NOMO-1 (cell line): Measurements from ENCODE around the gene DCAF4.
"Not testable (repeated sequence)": the region's sequence is repeated elsewhere in the genome, so short reads cannot be mapped to it uniquely, and the experiment has no call there.

Source experiments
- DNase-seq, 2 experiments: peaks; one replicate each; lab custom pipeline; 2025; ENCODE audit not compliant: unreplicated experiment in 2 of 2; lab: John Stamatoyannopoulos, UW

DCAF4 gene

GRCh38 chr14:72929316-72930080 is 3.2 kb downstream of the DCAF4 start:
- no peak for DNase-seq

- DNase-seq = no peak
Observed at GRCh38 chr14:72932893-72933292, 6.6 kb downstream of the DCAF4 start.

- no peak for DNase-seq
Observed at GRCh38 chr14:72939630-72940029, 13.4 kb downstream of the DCAF4 start.

- no peak for DNase-seq
Observed at GRCh38 chr14:72941286-72941985, 15.2 kb downstream of the DCAF4 start.

- no peak for DNase-seq
Observed at GRCh38 chr14:72942934-72943333, 16.7 kb downstream of the DCAF4 start.

GRCh38 chr14:72943876-72944430 is 17.7 kb downstream of the DCAF4 start:
- no peak for DNase-seq

GRCh38 chr14:72945356-72946027 is 19.2 kb downstream of the DCAF4 start:
- DNase-seq = no peak

GRCh38 chr14:72946491-72946890 is 20.2 kb downstream of the DCAF4 start:
- DNase-seq = no peak

GRCh38 chr14:72947366-72948160 is 21.3 kb downstream of the DCAF4 start:
- no peak for DNase-seq

GRCh38 chr14:72948481-72949138 is 22.3 kb downstream of the DCAF4 start:
- DNase-seq = peak in 1 of 2 experiments; percentile 13

- no peak for DNase-seq
Observed at GRCh38 chr14:72952171-72952570, 25.9 kb downstream of the DCAF4 start.

GRCh38 chr14:72956741-72957140 is 30.5 kb downstream of the DCAF4 start:
- not testable (repeated sequence) for DNase-seq

- DNase-seq = no peak
Observed at GRCh38 chr14:72957213-72957612, 30.9 kb downstream of the DCAF4 start.

- no peak for DNase-seq
Observed at GRCh38 chr14:72958548-72958947, 32.3 kb downstream of the DCAF4 start.

GRCh38 chr14:72961016-72961415 is 34.8 kb downstream of the DCAF4 start:
- not testable (repeated sequence) for DNase-seq

GRCh38 chr14:72961579-72962335 is 35.5 kb downstream of the DCAF4 start:
- no peak for DNase-seq

- DNase-seq = not testable (repeated sequence)
Observed at GRCh38 chr14:72962336-72962754, 36.1 kb downstream of the DCAF4 start.

- no peak for DNase-seq
Observed at GRCh38 chr14:72962829-72963312, 36.6 kb downstream of the DCAF4 start.

GRCh38 chr14:72965249-72965648 is 39.0 kb downstream of the DCAF4 start:
- no peak for DNase-seq
